ENCODE measurements around the gene MYO1B. TPM values are rescaled to one million over a fixed set of nuclear protein-coding genes. Genes with fewer than 3 reads are reported as not detected.

MYO1B gene
- total RNA-seq, 2 donors from 2014 or later, result 74.7 to 79.4 TPM

DNA sequence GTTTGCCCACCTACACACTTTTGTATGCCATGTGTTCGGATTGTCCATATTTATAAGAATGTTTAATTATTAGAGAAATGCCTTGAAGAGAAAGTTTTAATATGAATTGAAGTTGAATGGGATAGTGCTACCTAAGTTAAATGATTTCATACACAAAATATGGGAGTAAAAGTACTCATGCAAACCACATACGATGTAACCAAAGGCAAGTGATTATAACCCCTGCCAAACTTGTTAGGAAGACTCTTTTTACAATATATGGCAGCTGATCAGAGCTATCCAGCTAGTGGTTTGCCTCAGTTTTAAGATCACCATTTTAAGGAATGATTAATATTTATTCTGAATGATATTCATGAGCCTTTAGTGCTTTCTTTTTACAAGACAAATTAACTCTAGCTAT, 106.7 kb downstream of the MYO1B start:
- no peak for DNase-seq (ENCODE audit: low spot score)
- TF ChIP-seq, protein P1, sequence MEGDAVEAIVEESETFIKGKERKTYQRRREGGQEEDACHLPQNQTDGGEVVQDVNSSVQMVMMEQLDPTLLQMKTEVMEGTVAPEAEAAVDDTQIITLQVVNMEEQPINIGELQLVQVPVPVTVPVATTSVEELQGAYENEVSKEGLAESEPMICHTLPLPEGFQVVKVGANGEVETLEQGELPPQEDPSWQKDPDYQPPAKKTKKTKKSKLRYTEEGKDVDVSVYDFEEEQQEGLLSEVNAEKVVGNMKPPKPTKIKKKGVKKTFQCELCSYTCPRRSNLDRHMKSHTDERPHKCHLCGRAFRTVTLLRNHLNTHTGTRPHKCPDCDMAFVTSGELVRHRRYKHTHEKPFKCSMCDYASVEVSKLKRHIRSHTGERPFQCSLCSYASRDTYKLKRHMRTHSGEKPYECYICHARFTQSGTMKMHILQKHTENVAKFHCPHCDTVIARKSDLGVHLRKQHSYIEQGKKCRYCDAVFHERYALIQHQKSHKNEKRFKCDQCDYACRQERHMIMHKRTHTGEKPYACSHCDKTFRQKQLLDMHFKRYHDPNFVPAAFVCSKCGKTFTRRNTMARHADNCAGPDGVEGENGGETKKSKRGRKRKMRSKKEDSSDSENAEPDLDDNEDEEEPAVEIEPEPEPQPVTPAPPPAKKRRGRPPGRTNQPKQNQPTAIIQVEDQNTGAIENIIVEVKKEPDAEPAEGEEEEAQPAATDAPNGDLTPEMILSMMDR (IDR thresholded peaks at IDR 0.05), result no peak
- Histone ChIP-seq H3K9me3 (no peaks in the 10 kb centered on the region), H3K27me3 (replicated peaks; ENCODE audit: insufficient read depth) (no peaks in the 10 kb centered on the region), H3K4me1 (ENCODE audit: control insufficient read depth in 1 of 2, low read depth in 2 of 2) (peaks cover 0 to 12% of the 10 kb centered on the region in 2 donors), H3K4me3 (no peak overlapping the region), H3K36me3 (peaks cover 3% of the 10 kb centered on the region), H3K27ac (no peak overlapping the region)
- ATAC-seq (ENCODE audit: insufficient number of reproducible peaks, low FRiP score, low read depth), result no peak

DNA sequence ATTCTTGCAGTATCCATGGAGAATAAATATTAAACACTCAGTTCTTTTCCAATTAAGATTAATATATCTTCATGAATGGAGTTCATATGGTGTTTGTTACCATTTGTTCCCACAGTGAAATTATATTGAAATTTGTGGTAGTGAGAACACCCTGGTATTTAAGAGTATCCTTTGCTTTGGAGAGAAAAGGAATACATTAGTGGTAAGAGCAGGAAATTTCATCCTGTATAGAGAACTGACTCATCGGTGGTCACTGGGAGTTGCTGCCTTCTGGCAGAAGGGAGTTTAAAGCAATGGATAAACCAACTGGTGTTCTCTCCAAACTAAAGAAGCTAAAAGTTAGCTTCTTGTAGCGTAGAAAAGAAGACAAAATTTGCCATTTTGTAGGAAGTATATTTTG, 107.3 kb downstream of the MYO1B start:
- no peak for ATAC-seq (ENCODE audit: insufficient number of reproducible peaks, low FRiP score, low read depth)
- no peak overlapping the region for H3K27ac ChIP-seq
- peaks cover 3% of the 10 kb centered on the region for H3K36me3 ChIP-seq
- DNase-seq (ENCODE audit: low spot score), result no peak
- H3K4me1 ChIP-seq (ENCODE audit: control insufficient read depth in 1 of 2, low read depth in 2 of 2), result peaks cover 0 to 12% of the 10 kb centered on the region in 2 donors
- no peaks in the 10 kb centered on the region for H3K9me3 ChIP-seq
- H3K4me3 ChIP-seq, result no peak overlapping the region
- no peaks in the 10 kb centered on the region for H3K27me3 ChIP-seq (replicated peaks; ENCODE audit: insufficient read depth)
- TF ChIP-seq, protein P1 (IDR thresholded peaks at IDR 0.05), result no peak

DNA sequence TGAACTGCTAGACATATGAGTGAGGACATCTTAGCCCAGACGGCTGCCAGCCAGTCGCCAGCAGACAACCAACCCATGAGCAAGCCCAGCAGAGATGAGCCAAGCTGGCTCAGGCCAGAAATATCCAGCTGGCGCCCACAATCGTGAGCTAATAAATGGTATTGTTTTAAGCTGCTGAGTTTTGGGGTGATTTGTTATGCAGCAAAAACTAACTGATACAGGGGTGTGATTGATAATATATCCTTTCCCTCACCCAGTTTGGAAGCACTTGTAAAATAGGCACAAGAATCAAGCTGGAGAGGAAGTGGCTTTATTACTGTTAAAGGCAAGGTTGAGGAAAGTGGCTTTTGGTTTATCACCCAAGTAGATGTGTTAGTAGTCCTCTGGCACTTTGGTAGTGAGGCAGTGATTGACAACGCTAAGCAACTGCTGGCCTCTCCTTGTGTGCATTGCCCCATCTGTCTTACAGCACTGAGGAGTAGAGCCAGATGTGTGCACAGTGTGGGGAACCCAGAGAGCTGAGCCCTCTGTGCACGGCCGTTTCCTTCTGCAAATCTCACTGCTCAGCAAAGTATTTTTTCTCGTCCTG, 110.1 kb downstream of the MYO1B start:
- no peak for DNase-seq (ENCODE audit: low spot score)
- Histone ChIP-seq H3K36me3 (no peaks in the 10 kb centered on the region), H3K4me3 (no peak overlapping the region), H3K9me3 (no peaks in the 10 kb centered on the region), H3K27ac (no peak overlapping the region), H3K4me1 (ENCODE audit: control insufficient read depth in 1 of 2, low read depth in 2 of 2) (peaks cover 13 to 21% of the 10 kb centered on the region in 2 donors), H3K27me3 (replicated peaks; ENCODE audit: insufficient read depth) (no peaks in the 10 kb centered on the region)
- ATAC-seq (ENCODE audit: insufficient number of reproducible peaks, low FRiP score, low read depth), result no peak
- TF ChIP-seq, protein P1 (IDR thresholded peaks at IDR 0.05), result no peak

DNA sequence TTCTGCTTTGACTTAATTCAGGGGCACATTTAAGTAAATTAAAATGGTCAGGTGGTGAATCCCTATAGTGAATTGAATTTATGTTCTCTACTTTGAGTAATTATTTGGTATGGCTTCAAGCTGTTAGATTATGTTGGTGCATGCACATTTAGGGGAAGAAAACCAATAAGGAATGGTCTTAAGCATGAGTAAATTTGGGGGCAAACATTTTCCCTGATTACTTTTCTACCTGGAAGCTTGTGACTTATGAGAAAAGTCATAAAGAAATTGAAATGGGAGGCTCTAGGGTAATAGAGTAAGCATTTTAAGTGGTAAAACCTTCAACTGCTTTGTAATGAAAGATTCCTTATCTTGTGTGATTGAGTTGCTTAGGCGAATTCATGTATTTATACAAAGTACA, 112.5 kb downstream of the MYO1B start:
- no peaks in the 10 kb centered on the region for H3K9me3 ChIP-seq
- DNase-seq (ENCODE audit: low spot score) (no peak), ATAC-seq (ENCODE audit: insufficient number of reproducible peaks, low FRiP score, low read depth) (no peak)
- peaks cover 13 to 21% of the 10 kb centered on the region in 2 donors for H3K4me1 ChIP-seq (ENCODE audit: control insufficient read depth in 1 of 2, low read depth in 2 of 2)
- H3K27me3 ChIP-seq (replicated peaks; ENCODE audit: insufficient read depth), result no peaks in the 10 kb centered on the region
- no peak overlapping the region for H3K4me3 ChIP-seq
- no peak overlapping the region for H3K27ac ChIP-seq
- TF ChIP-seq, protein P1 (IDR thresholded peaks at IDR 0.05), result no peak
- H3K36me3 ChIP-seq, result no peaks in the 10 kb centered on the region

DNA sequence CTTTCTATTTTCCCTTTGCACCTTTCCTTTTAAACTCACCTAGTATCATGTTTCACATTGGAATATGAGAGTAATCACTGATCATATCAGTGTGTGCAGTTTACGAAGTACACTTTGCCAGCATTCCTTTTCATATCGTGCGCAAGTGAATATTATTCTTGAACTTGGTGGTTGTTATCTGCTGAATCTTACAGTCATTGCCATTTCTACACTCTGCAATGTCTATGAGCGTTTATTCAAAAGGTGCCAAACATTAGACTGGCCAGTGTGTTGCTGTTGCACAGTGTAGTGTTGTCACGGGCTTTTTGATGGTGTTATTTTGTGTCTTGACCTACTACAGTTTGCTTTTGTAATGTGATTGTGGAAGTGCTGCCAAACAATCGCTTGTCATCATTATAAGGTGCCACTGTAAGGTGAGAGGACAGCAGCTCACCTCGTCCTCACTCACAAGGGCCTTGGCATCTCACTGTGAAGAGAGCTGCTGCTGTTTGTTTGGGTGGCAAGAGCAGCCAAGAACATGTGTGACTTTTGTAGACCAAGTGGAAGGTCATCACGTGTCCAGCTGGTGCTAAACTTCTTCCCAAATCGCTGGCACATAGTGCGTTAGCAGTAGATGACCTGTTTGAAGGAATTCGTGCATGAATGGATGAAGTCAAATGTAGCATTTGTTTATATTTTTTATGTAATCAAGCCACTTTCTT, 113.3 kb downstream of the MYO1B start:
- TF ChIP-seq, protein P1 (IDR thresholded peaks at IDR 0.05), result no peak
- ATAC-seq (ENCODE audit: insufficient number of reproducible peaks, low FRiP score, low read depth), result no peak
- Histone ChIP-seq H3K27ac (no peak overlapping the region), H3K4me1 (ENCODE audit: control insufficient read depth in 1 of 2, low read depth in 2 of 2) (peaks cover 13 to 21% of the 10 kb centered on the region in 2 donors), H3K4me3 (no peak overlapping the region), H3K36me3 (no peaks in the 10 kb centered on the region), H3K27me3 (replicated peaks; ENCODE audit: insufficient read depth) (no peaks in the 10 kb centered on the region), H3K9me3 (no peaks in the 10 kb centered on the region)
- DNase-seq (ENCODE audit: low spot score), result no peak

All from thoracic aorta (tissue), 2 donors.